ES-I3 (cell line): ENCODE measurements around the gene PRKAB2.

Experiments used
- H3K36me3 ChIP-seq: 2 replicates; pipeline ENCODE4 v1.6.1; 2013; ENCODE audit warnings: mild to moderate bottlenecking, low read length, control low read depth, moderate library complexity; ENCODE audit not compliant: insufficient read depth
- H3K4me1 ChIP-seq: 2 replicates; pipeline ENCODE4 v1.6.1; 2013; ENCODE audit warnings: mild to moderate bottlenecking, control low read depth, low read length; ENCODE audit not compliant: insufficient read depth
- H3K9ac ChIP-seq: 2 replicates; pipeline ENCODE4 v1.6.1; 2013; ENCODE audit warnings: low read depth, mild to moderate bottlenecking, low read length, moderate library complexity
- H3K9me3 ChIP-seq: 2 replicates; pipeline ENCODE4 v1.6.1; 2013; ENCODE audit warnings: mild to moderate bottlenecking, low read length, moderate library complexity; ENCODE audit not compliant: control insufficient read depth, insufficient read depth

The PRKAB2 gene

GRCh38 chr1:147172168-147173016, at the start of gene PRKAB2:
TSS of gene PRKAB2 (minus strand) at chr1:147172470. CDS start at chr1:147172144, 326 bp downstream.
- Histone ChIP-seq H3K4me1 (peaks cover 21% of the 10 kb centered on the region), H3K9ac (peak within 1 kb of the TSS; percentile 90), H3K9me3 (no peaks in the 10 kb centered on the region), H3K36me3 (no peaks in the 10 kb centered on the region)

- Histone ChIP-seq H3K9me3 (no peaks in the 10 kb centered on the region), H3K9ac (no peak overlapping the region), H3K36me3 (no peaks in the 10 kb centered on the region), H3K4me1 (no peaks in the 10 kb centered on the region)
These were observed 46.3 kb upstream of the PRKAB2 start for GRCh38 chr1:147218606-147219005.

- H3K36me3 ChIP-seq, result no peaks in the 10 kb centered on the region
- no peak overlapping the region for H3K9ac ChIP-seq
- no peaks in the 10 kb centered on the region for H3K9me3 ChIP-seq
- no peaks in the 10 kb centered on the region for H3K4me1 ChIP-seq
These were observed 44.9 kb upstream of the PRKAB2 start for GRCh38 chr1:147217141-147217540.

- H3K9me3 ChIP-seq, result no peaks in the 10 kb centered on the region
- H3K36me3 ChIP-seq, result no peaks in the 10 kb centered on the region
- H3K4me1 ChIP-seq, result no peaks in the 10 kb centered on the region
- H3K9ac ChIP-seq, result no peak overlapping the region
These were observed 43.9 kb upstream of the PRKAB2 start for GRCh38 chr1:147216124-147216523.

GRCh38 chr1:147215540-147215916, 43.3 kb upstream of the PRKAB2 start:
- no peaks in the 10 kb centered on the region for H3K4me1 ChIP-seq
- H3K9me3 ChIP-seq, result no peaks in the 10 kb centered on the region
- no peaks in the 10 kb centered on the region for H3K36me3 ChIP-seq
- H3K9ac ChIP-seq, result no peak overlapping the region; the same call in 1 of the 2 replicates

- H3K9ac ChIP-seq, result no peak overlapping the region
- H3K4me1 ChIP-seq, result no peaks in the 10 kb centered on the region
These were observed 42.7 kb upstream of the PRKAB2 start for GRCh38 chr1:147214842-147215539.

GRCh38 chr1:147214325-147214724, 42.1 kb upstream of the PRKAB2 start:
- Histone ChIP-seq H3K4me1 (no peaks in the 10 kb centered on the region), H3K9me3 (no peaks in the 10 kb centered on the region), H3K9ac (no peak overlapping the region), H3K36me3 (no peaks in the 10 kb centered on the region)

More at GRCh38 chr1:147214842-147215539, 42.7 kb upstream of the PRKAB2 start:
- Histone ChIP-seq H3K9me3 (no peaks in the 10 kb centered on the region), H3K36me3 (no peaks in the 10 kb centered on the region)

GRCh38 chr1:147213271-147213670, 41.0 kb upstream of the PRKAB2 start:
- no peaks in the 10 kb centered on the region for H3K4me1 ChIP-seq
- H3K9me3 ChIP-seq, result no peaks in the 10 kb centered on the region
- H3K36me3 ChIP-seq, result no peaks in the 10 kb centered on the region
- no peak overlapping the region for H3K9ac ChIP-seq

GRCh38 chr1:147211577-147211976, 39.3 kb upstream of the PRKAB2 start:
- H3K36me3 ChIP-seq, result no peaks in the 10 kb centered on the region
- no peaks in the 10 kb centered on the region for H3K9me3 ChIP-seq
- H3K9ac ChIP-seq, result no peak overlapping the region
- H3K4me1 ChIP-seq, result no peaks in the 10 kb centered on the region

GRCh38 chr1:147210987-147211386, 38.7 kb upstream of the PRKAB2 start:
- no peaks in the 10 kb centered on the region for H3K9me3 ChIP-seq
- no peaks in the 10 kb centered on the region for H3K4me1 ChIP-seq
- H3K36me3 ChIP-seq, result no peaks in the 10 kb centered on the region
- H3K9ac ChIP-seq, result no peak overlapping the region

GRCh38 chr1:147209825-147210821, 37.9 kb upstream of the PRKAB2 start:
- Histone ChIP-seq H3K36me3 (no peaks in the 10 kb centered on the region), H3K9ac (no peak overlapping the region), H3K9me3 (no peaks in the 10 kb centered on the region), H3K4me1 (no peaks in the 10 kb centered on the region)

- Histone ChIP-seq H3K36me3 (no peaks in the 10 kb centered on the region), H3K9ac (no peak overlapping the region), H3K4me1 (no peaks in the 10 kb centered on the region), H3K9me3 (no peaks in the 10 kb centered on the region)
These were observed 36.3 kb upstream of the PRKAB2 start for GRCh38 chr1:147208619-147209018.

GRCh38 chr1:147207192-147207591, 34.9 kb upstream of the PRKAB2 start:
- no peaks in the 10 kb centered on the region for H3K36me3 ChIP-seq
- no peaks in the 10 kb centered on the region for H3K9me3 ChIP-seq
- no peaks in the 10 kb centered on the region for H3K4me1 ChIP-seq

GRCh38 chr1:147204080-147204479, 31.8 kb upstream of the PRKAB2 start:
- Histone ChIP-seq H3K9me3 (no peaks in the 10 kb centered on the region), H3K4me1 (no peaks in the 10 kb centered on the region), H3K36me3 (no peaks in the 10 kb centered on the region), H3K9ac (no peak overlapping the region)

More at GRCh38 chr1:147207192-147207591, 34.9 kb upstream of the PRKAB2 start:
- H3K9ac ChIP-seq, result no peak overlapping the region
